WTC11 (cell line): Measurements from ENCODE around the gene SUSD1.

Experiments used
- NR2C2 ChIP-seq: sonication (generic); formaldehyde crosslinking; IDR thresholded peaks from 2 replicates; pipeline ENCODE4 v1.8.0; 2022; ENCODE audit warnings: mild to moderate bottlenecking, missing genetic modification reagents
- ZNF121 ChIP-seq: sonication (generic); formaldehyde crosslinking; IDR thresholded peaks from 2 replicates; pipeline ENCODE4 v1.8.0; 2023; ENCODE audit warnings: missing genetic modification reagents
- ZNF416 ChIP-seq: fragments of 250-450 bp; sonication (Bioruptor Pico); IDR thresholded peaks from 2 replicates; pipeline ENCODE4 v1.9.0; 2021; ENCODE audit warnings: mild to moderate bottlenecking, inconsistent platforms
- TF ChIP-seq, protein P1 (sequence below): fragments of 200-600 bp; IDR thresholded peaks from 2 replicates; pipeline ENCODE4 v1.8.0; 2022; ENCODE audit warnings: antibody characterized with exemption
- TF ChIP-seq, protein P2 (sequence below): sonication (generic); formaldehyde crosslinking; IDR thresholded peaks from 2 replicates; pipeline ENCODE4 v1.8.1; 2022; ENCODE audit warnings: missing genetic modification reagents, borderline replicate concordance

GRCh38 chr9:112042244-112042638, 132.9 kb downstream of the SUSD1 start:
- TF ChIP-seq, protein P1, sequence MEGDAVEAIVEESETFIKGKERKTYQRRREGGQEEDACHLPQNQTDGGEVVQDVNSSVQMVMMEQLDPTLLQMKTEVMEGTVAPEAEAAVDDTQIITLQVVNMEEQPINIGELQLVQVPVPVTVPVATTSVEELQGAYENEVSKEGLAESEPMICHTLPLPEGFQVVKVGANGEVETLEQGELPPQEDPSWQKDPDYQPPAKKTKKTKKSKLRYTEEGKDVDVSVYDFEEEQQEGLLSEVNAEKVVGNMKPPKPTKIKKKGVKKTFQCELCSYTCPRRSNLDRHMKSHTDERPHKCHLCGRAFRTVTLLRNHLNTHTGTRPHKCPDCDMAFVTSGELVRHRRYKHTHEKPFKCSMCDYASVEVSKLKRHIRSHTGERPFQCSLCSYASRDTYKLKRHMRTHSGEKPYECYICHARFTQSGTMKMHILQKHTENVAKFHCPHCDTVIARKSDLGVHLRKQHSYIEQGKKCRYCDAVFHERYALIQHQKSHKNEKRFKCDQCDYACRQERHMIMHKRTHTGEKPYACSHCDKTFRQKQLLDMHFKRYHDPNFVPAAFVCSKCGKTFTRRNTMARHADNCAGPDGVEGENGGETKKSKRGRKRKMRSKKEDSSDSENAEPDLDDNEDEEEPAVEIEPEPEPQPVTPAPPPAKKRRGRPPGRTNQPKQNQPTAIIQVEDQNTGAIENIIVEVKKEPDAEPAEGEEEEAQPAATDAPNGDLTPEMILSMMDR, result no peak
- TF ChIP-seq ZNF416 (CRISPR knock-in tag), result no peak
- TF ChIP-seq, protein P2, sequence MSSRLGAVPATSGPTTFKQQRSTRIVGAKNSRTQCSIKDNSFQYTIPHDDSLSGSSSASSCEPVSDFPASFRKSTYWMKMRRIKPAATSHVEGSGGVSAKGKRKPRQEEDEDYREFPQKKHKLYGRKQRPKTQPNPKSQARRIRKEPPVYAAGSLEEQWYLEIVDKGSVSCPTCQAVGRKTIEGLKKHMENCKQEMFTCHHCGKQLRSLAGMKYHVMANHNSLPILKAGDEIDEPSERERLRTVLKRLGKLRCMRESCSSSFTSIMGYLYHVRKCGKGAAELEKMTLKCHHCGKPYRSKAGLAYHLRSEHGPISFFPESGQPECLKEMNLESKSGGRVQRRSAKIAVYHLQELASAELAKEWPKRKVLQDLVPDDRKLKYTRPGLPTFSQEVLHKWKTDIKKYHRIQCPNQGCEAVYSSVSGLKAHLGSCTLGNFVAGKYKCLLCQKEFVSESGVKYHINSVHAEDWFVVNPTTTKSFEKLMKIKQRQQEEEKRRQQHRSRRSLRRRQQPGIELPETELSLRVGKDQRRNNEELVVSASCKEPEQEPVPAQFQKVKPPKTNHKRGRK, result no peak
- TF ChIP-seq ZNF121 (CRISPR knock-in tag), result no peak
- no peak for TF ChIP-seq NR2C2 (CRISPR knock-in tag)
